IMR-90 (cell line): ENCODE measurements around the gene P4HA1. TPM values are rescaled to one million over a fixed set of nuclear protein-coding genes. Genes with fewer than 3 reads are reported as not detected.

Experiments used
- ATAC-seq: fragments of 200-7000 bp; cut with Tn5 transposase; 2 replicates; pipeline ENCODE4 v1.9.1; 2020; ENCODE audit warnings: low read depth, mild to moderate bottlenecking, moderate library complexity
- BruUV-seq: library from RNA; stranded (reverse); fragments of 400-500 nt; replicated peaks from 2 replicates; lab custom pipeline; 2021; lab: Mats Ljungman, UMichigan
- CTCF ChIA-PET: fragments of 300-600 bp; formaldehyde crosslinking; extraction: SDS; loops from one replicate; lab custom pipeline; 2021; ENCODE audit warnings: antibody characterized with exemption; lab: Yijun Ruan, JAX
- POLR2A ChIA-PET: fragments of 300-600 bp; sonication (Branson Sonifier 250); formaldehyde crosslinking; loops from one replicate; lab custom pipeline; 2022; ENCODE audit warnings: antibody characterized with exemption; ENCODE audit not compliant: unreplicated experiment; lab: Charles Lee
- DNase-seq: peaks from one replicate; pipeline ENCODE4 v3.0.0; 2013
- H2AFZ ChIP-seq: replicated peaks from 2 replicates; pipeline ENCODE3; 2013; ENCODE audit warnings: low read length, mild to moderate bottlenecking; ENCODE audit not compliant: poor library complexity
- H2AK5ac ChIP-seq: 2 replicates; pipeline ENCODE4 v1.6.1; 2013; ENCODE audit warnings: low read depth, low read length, inconsistent platforms
- H2AK9ac ChIP-seq: replicated peaks from 2 replicates; pipeline ENCODE3; 2013; ENCODE audit warnings: mild to moderate bottlenecking, low read depth, low read length, moderate library complexity; ENCODE audit not compliant: poor library complexity
- H2BK120ac ChIP-seq: 2 replicates; pipeline ENCODE4 v1.6.1; 2013; ENCODE audit warnings: low read depth, low read length, inconsistent platforms
- H2BK15ac ChIP-seq: 3 replicates; pipeline ENCODE4 v1.6.1; 2013; ENCODE audit warnings: low read depth, low read length, inconsistent platforms
- H2BK20ac ChIP-seq: 2 replicates; pipeline ENCODE4 v1.6.1; 2013; ENCODE audit warnings: low read depth, mild to moderate bottlenecking, inconsistent platforms, low read length, moderate library complexity
- H2BK5ac ChIP-seq: 2 replicates; pipeline ENCODE4 v1.6.1; 2013; ENCODE audit warnings: mild to moderate bottlenecking, low read depth, low read length, inconsistent platforms; ENCODE audit not compliant: poor library complexity, severe bottlenecking
- H3K14ac ChIP-seq: replicated peaks from 2 replicates; pipeline ENCODE4 v1.6.1; 2013; ENCODE audit warnings: low read depth, low read length, inconsistent platforms
- H3K18ac ChIP-seq: 2 replicates; pipeline ENCODE4 v1.6.1; 2013; ENCODE audit warnings: low read depth, low read length, control low read depth
- H3K23ac ChIP-seq: 2 replicates; pipeline ENCODE4 v1.6.1; 2013; ENCODE audit warnings: low read depth, low read length, inconsistent platforms
- H3K27ac ChIP-seq: 2 replicates; pipeline ENCODE4 v1.5.1; 2013; ENCODE audit warnings: mild to moderate bottlenecking, control low read depth, low read length; ENCODE audit not compliant: insufficient read depth
- H3K27me3 ChIP-seq: 2 replicates; pipeline ENCODE4 v1.6.1; 2013; ENCODE audit warnings: low read length; ENCODE audit not compliant: control insufficient read depth, insufficient read depth
- H3K36me3 ChIP-seq: 2 replicates; pipeline ENCODE4 v1.6.1; 2013; ENCODE audit warnings: low read length, mixed read lengths; ENCODE audit not compliant: control insufficient read depth, insufficient read depth
- H3K4ac ChIP-seq: 2 replicates; pipeline ENCODE4 v1.6.1; 2013; ENCODE audit warnings: low read depth, low read length, inconsistent platforms
- H3K4me1 ChIP-seq: 2 replicates; pipeline ENCODE4 v1.6.1; 2013; ENCODE audit warnings: low read length, mixed read lengths; ENCODE audit not compliant: control insufficient read depth, insufficient read depth
- H3K4me2 ChIP-seq: 2 replicates; pipeline ENCODE4 v1.6.1; 2013; ENCODE audit warnings: low read depth, mild to moderate bottlenecking, control low read depth, low read length, moderate library complexity
- H3K4me3 ChIP-seq: 2 replicates; pipeline ENCODE4 v1.5.1; 2013; ENCODE audit warnings: low read depth, mild to moderate bottlenecking, control low read depth, low read length, moderate library complexity; ENCODE audit not compliant: insufficient read depth
- H3K56ac ChIP-seq: 2 replicates; pipeline ENCODE4 v1.6.1; 2013; ENCODE audit warnings: low read length, inconsistent platforms; ENCODE audit not compliant: insufficient read depth; ENCODE audit errors: extremely low read depth
- H3K79me1 ChIP-seq, 2 experiments: 2 replicates each; pipeline ENCODE4 v1.6.1; 2013; ENCODE audit warnings: low read length in 2 of 2, inconsistent platforms in 1 of 2, low read depth in 1 of 2
- H3K9ac ChIP-seq: 2 replicates; pipeline ENCODE4 v1.6.1; 2013; ENCODE audit warnings: low read depth, low read length, control low read depth
- H3K9me1 ChIP-seq: 2 replicates; pipeline ENCODE4 v1.6.1; 2013; ENCODE audit warnings: low read length, inconsistent platforms; ENCODE audit not compliant: insufficient read depth
- H3K9me3 ChIP-seq: 2 replicates; pipeline ENCODE4 v1.6.1; 2013; ENCODE audit warnings: low read length; ENCODE audit not compliant: control insufficient read depth, insufficient read depth
- H4K20me1 ChIP-seq: 2 replicates; pipeline ENCODE4 v1.6.1; 2013; ENCODE audit warnings: low read length, inconsistent platforms; ENCODE audit not compliant: insufficient read depth
- H4K5ac ChIP-seq: 2 replicates; pipeline ENCODE4 v1.6.1; 2013; ENCODE audit warnings: mild to moderate bottlenecking, low read depth, low read length, control low read depth
- H4K8ac ChIP-seq, 2 experiments: 2 replicates each; pipeline ENCODE4 v1.6.1; 2013; ENCODE audit warnings: low read depth in 2 of 2, low read length in 2 of 2, control low read depth in 1 of 2, inconsistent platforms in 1 of 2
- H4K91ac ChIP-seq: 2 replicates; pipeline ENCODE4 v1.6.1; 2013; ENCODE audit warnings: low read depth, low read length, inconsistent platforms; ENCODE audit not compliant: insufficient read depth
- BHLHE40 ChIP-seq: fragments of 150-350 bp; IDR thresholded peaks from 2 replicates; pipeline ENCODE4 v1.6.1; 2016; ENCODE audit warnings: mild to moderate bottlenecking, low read depth, low read length
- CEBPB ChIP-seq: IDR thresholded peaks from 2 replicates; pipeline ENCODE4 v1.6.1; 2012; ENCODE audit warnings: low read depth, low read length, improper control_type of control experiment
- MXI1 ChIP-seq: IDR thresholded peaks from 2 replicates; pipeline ENCODE4 v1.6.1; 2012; ENCODE audit warnings: low read depth, mild to moderate bottlenecking, low read length, moderate library complexity, borderline replicate concordance
- NFE2L2 ChIP-seq: fragments of 150-350 bp; IDR thresholded peaks from 2 replicates; pipeline ENCODE4 v1.6.1; 2016; ENCODE audit warnings: low read depth, mild to moderate bottlenecking, low read length
- RAD21 ChIP-seq: IDR thresholded peaks from 2 replicates; pipeline ENCODE4 v1.6.1; 2012; ENCODE audit warnings: low read length, improper control_type of control experiment
- RCOR1 ChIP-seq: IDR thresholded peaks from 2 replicates; pipeline ENCODE4 v1.6.1; 2012; ENCODE audit warnings: mild to moderate bottlenecking, low read length, improper control_type of control experiment; ENCODE audit not compliant: insufficient replicate concordance
- USF2 ChIP-seq: fragments of 150-350 bp; IDR thresholded peaks from 2 replicates; pipeline ENCODE4 v1.6.1; 2017; ENCODE audit warnings: mild to moderate bottlenecking, antibody characterized with exemption, low read length, low read depth
- WGBS, 2 experiments: methylation state at CpG; one replicate each; pipeline versions ENCODE4 v1.1.5 to v1.1.7; 2013; ENCODE audit warnings: missing lambda C conversion rate in 2 of 2; ENCODE audit not compliant: insufficient read length in 1 of 2; ENCODE audit errors: extremely low coverage in 2 of 2; 5-methylcytosine and 5-hydroxymethylcytosine counted together
- dilution Hi-C: fragments of 300-500 bp; cut with HindIII; formaldehyde crosslinking; loops from one replicate; pipeline ENCODE4 v1.14.3; 2018; ENCODE audit warnings: low sequenced_read_pairs; ENCODE audit not compliant: unreplicated experiment
- in situ Hi-C: fragments of 300-500 bp; cut with MboI; formaldehyde crosslinking; loops from 3 replicates; pipeline ENCODE4 v1.14.3; 2019; ENCODE audit warnings: low sequenced_read_pairs, inconsistent platforms, mixed read lengths
- intact Hi-C: fragments of 100-400 bp; cut with micrococcal nuclease; formaldehyde crosslinking; loops from 2 replicates; pipeline ENCODE4 v1.10.0; 2022
- polyA plus RNA-seq, 3 experiments: library from polyadenylated mRNA; depleted of rRNA; stranded (reverse); fragments of >200 nt; gene quantifications; 2 replicates each; pipeline ENCODE4 v1.2.3, GENCODE V29; 2012; ENCODE audit warnings: low replicate concordance in 1 of 3
- total RNA-seq: library from RNA; depleted of rRNA; stranded (reverse); fragments of >200 nt; gene quantifications from 2 replicates; pipeline ENCODE4 v1.2.3, GENCODE V29; 2012

The P4HA1 gene
- total and polyA plus RNA-seq, 2 of the 4 experiments (the other 2 are of a cell fraction) = 178 to 241 TPM

- H2BK15ac ChIP-seq = no peak overlapping the region
- H3K4me1 ChIP-seq = peaks cover 5% of the 10 kb centered on the region; the same call in 1 of the 2 replicates
- H4K91ac ChIP-seq = no peak overlapping the region
- H4K20me1 ChIP-seq = peaks cover 49% of the 10 kb centered on the region
- CTCF ChIA-PET = interaction anchor here (1.2 kb wide), 1 partner anchor 19 kb away, joined by 4 read pairs; no protein-coding TSS in a partner anchor
- no peak overlapping the region for H4K5ac ChIP-seq
- dilution Hi-C loops = no loop called here
- peak; percentile 85 for DNase-seq
- H3K4me3 ChIP-seq = no peak overlapping the region
- peak overlapping the region; percentile 53; the same call in 1 of the 2 replicates for H3K4me2 ChIP-seq
- intact Hi-C loops = no loop called here
- in situ Hi-C loops = no loop called here
- no TSS peak for BruUV-seq
- H2AK9ac ChIP-seq = no peak overlapping the region
- TF ChIP-seq NFE2L2 = no peak
- TF ChIP-seq RAD21 = no peak
- no peak for TF ChIP-seq MXI1
- TF ChIP-seq BHLHE40 = no peak
- no peak for TF ChIP-seq USF2
- TF ChIP-seq RCOR1 = no peak
- TF ChIP-seq CEBPB = no peak
- no peak overlapping the region for H2BK120ac ChIP-seq
- H3K36me3 ChIP-seq = peaks cover 14% of the 10 kb centered on the region
- no peak overlapping the region for H3K56ac ChIP-seq
- H2BK5ac ChIP-seq = peak overlapping the region; percentile 34
- no peak overlapping the region for H3K23ac ChIP-seq
- peaks cover 3% of the 10 kb centered on the region for H3K9me1 ChIP-seq
- peak overlapping the region; percentile 13; the same call in 1 of the 2 replicates for H3K9ac ChIP-seq
- H3K27me3 ChIP-seq = no peaks in the 10 kb centered on the region
- H3K9me3 ChIP-seq = no peaks in the 10 kb centered on the region
- H3K18ac ChIP-seq = no peak overlapping the region
- no peak overlapping the region; the same call in 1 of the 2 replicates for H3K14ac ChIP-seq
- peak overlapping the region in 1 of 2 experiments; percentile 42; a peak in 2 of 4 replicates for H4K8ac ChIP-seq
- H2AFZ ChIP-seq = no peak overlapping the region
- WGBS, 2 experiments = no CpG with 5 or more reads among the region's 6 CpGs
- POLR2A ChIA-PET = interaction anchor here (0.6 kb wide), 1 partner anchor 20 kb away, joined by 10 read pairs; no protein-coding TSS in a partner anchor
- no peak overlapping the region for H3K4ac ChIP-seq
- ATAC-seq = peak; percentile 87
- no peak overlapping the region for H2AK5ac ChIP-seq
- H3K27ac ChIP-seq = peak overlapping the region; percentile 44; the same call in 1 of the 2 replicates
- H2BK20ac ChIP-seq = no peak overlapping the region
- H3K79me1 ChIP-seq = peaks cover 18 to 52% of the 10 kb centered on the region in 2 experiments
Measured at GRCh38 chr10:73076360-73077183, 20.1 kb downstream of the P4HA1 start.
